Endothelial cell of umbilical vein (primary cell): Measurements from ENCODE around the gene RO60. TPM values are rescaled to one million over a fixed set of nuclear protein-coding genes. Genes with fewer than 3 reads are reported as not detected.
"Not testable (repeated sequence)": the region's sequence is repeated elsewhere in the genome, so short reads cannot be mapped to it uniquely, and the experiment has no call there.

Experiments used
- BruUV-seq: library from RNA; stranded (reverse); fragments of 400-500 nt; replicated peaks from 2 replicates; lab custom pipeline; 2021; lab: Mats Ljungman, UMichigan
- CTCF ChIA-PET: fragments of 300-600, 350-600 bp; sonication (Branson Sonifier 250); formaldehyde crosslinking; loops from one replicate; lab custom pipeline; 2021; ENCODE audit warnings: antibody characterized with exemption, inconsistent platforms; lab: Charles Lee
- POLR2A ChIA-PET: fragments of 300-600, 350-600 bp; sonication (Branson Sonifier 250); formaldehyde crosslinking; loops from one replicate; lab custom pipeline; 2021; ENCODE audit warnings: antibody characterized with exemption, inconsistent platforms; lab: Charles Lee
- DNase-seq: peaks from one replicate; pipeline ENCODE4 v3.0.0-alpha.2; 2011; ENCODE audit warnings: low read depth, low spot score
- FAIRE-seq: peaks from 2 replicates; lab custom pipeline; 2011; peaks lifted over from hg19 to GRCh38; lab: Jason Lieb, UNC
- H2AFZ ChIP-seq: 2 replicates; pipeline ENCODE4 v1.6.0; 2012; ENCODE audit warnings: low read depth, low read length, control low read depth, inconsistent platforms
- H3K27ac ChIP-seq: 2 replicates; pipeline ENCODE4 v1.5.1; 2011; ENCODE audit warnings: low read depth, mild to moderate bottlenecking, control low read depth, low read length, moderate library complexity; ENCODE audit not compliant: insufficient read depth
- H3K27me3 ChIP-seq, 2 experiments: 2 replicates each; pipeline versions ENCODE4 v1.6.0 to v1.6.1; 2011; ENCODE audit warnings: low read length in 2 of 2, mixed read lengths in 1 of 2; ENCODE audit not compliant: control insufficient read depth in 2 of 2, insufficient read depth in 2 of 2
- H3K36me3 ChIP-seq, 2 experiments: 2 replicates in 1 of 2; 3 replicates in 1 of 2; pipeline ENCODE4 v1.5.1; 2011; ENCODE audit warnings: low read length in 2 of 2, mild to moderate bottlenecking in 1 of 2, moderate library complexity in 1 of 2; ENCODE audit not compliant: control insufficient read depth in 2 of 2, insufficient read depth in 2 of 2; ENCODE audit errors: extremely low read depth in 1 of 2
- H3K4me1 ChIP-seq: 3 replicates; pipeline ENCODE4 v1.5.1; 2011; ENCODE audit warnings: mild to moderate bottlenecking, low read length; ENCODE audit not compliant: control insufficient read depth, insufficient read depth; ENCODE audit errors: extremely low read depth
- H3K4me2 ChIP-seq: 2 replicates; pipeline ENCODE4 v1.6.1; 2011; ENCODE audit warnings: low read length, control low read depth, mixed read lengths; ENCODE audit not compliant: insufficient read depth
- H3K4me3 ChIP-seq, 3 experiments: fragments of 200-600 bp in 1 of 3; sonication (generic), shearing (Covaris generic) in 1 of 3; replicated peaks in 1 of 3; 2 replicates each; pipeline ENCODE4 v1.5.1; 2011 to 2016; ENCODE audit warnings: control low read depth in 3 of 3, low read length in 3 of 3, mild to moderate bottlenecking in 2 of 3, inconsistent platforms in 1 of 3, low read depth in 1 of 3, moderate library complexity in 1 of 3; ENCODE audit not compliant: insufficient read depth in 1 of 3
- H3K79me2 ChIP-seq: 2 replicates; pipeline ENCODE4 v1.6.0; 2012; ENCODE audit warnings: low read length, inconsistent platforms; ENCODE audit not compliant: control insufficient read depth, insufficient read depth
- H3K9ac ChIP-seq: replicated peaks from 2 replicates; pipeline ENCODE3; 2011; ENCODE audit warnings: low read length, control low read depth; ENCODE audit not compliant: insufficient read depth; ENCODE audit errors: extremely low read depth
- H3K9me1 ChIP-seq: replicated peaks from 3 replicates; pipeline ENCODE4 v1.6.0; 2011; ENCODE audit warnings: mild to moderate bottlenecking, low read length; ENCODE audit not compliant: control insufficient read depth, insufficient read depth; ENCODE audit errors: extremely low read depth
- H3K9me3 ChIP-seq: replicated peaks from 2 replicates; pipeline ENCODE4 v1.5.1; 2012; ENCODE audit warnings: low read length, inconsistent platforms; ENCODE audit not compliant: control insufficient read depth, insufficient read depth
- H4K20me1 ChIP-seq: replicated peaks from 2 replicates; pipeline ENCODE3; 2011; ENCODE audit warnings: mild to moderate bottlenecking, low read length; ENCODE audit not compliant: control insufficient read depth, insufficient read depth; ENCODE audit errors: extremely low read depth
- EZH2 ChIP-seq: IDR thresholded peaks from 2 replicates; pipeline ENCODE4 v1.6.1; 2012; ENCODE audit warnings: borderline replicate concordance, low read depth, mild to moderate bottlenecking, moderate library complexity, low read length, inconsistent platforms; ENCODE audit not compliant: severe bottlenecking
- GATA2 ChIP-seq: IDR thresholded peaks from 2 replicates; pipeline ENCODE4 v1.7.0; 2011; ENCODE audit warnings: low read depth, mild to moderate bottlenecking, moderate library complexity, mixed read lengths, low read length; ENCODE audit not compliant: insufficient read length, insufficient read depth
- JUN ChIP-seq: IDR thresholded peaks from 2 replicates; pipeline ENCODE4 v1.6.1; 2011; ENCODE audit warnings: borderline replicate concordance, low read depth; ENCODE audit not compliant: insufficient read length, insufficient read depth
- POLR2A ChIP-seq: IDR thresholded peaks from 2 replicates; pipeline ENCODE4 v1.6.1; 2012; ENCODE audit warnings: low read depth, mild to moderate bottlenecking, control low read depth, low read length
- POLR2AphosphoS5 ChIP-seq: IDR thresholded peaks from 2 replicates; pipeline ENCODE4 v1.6.1; 2012; ENCODE audit warnings: low read depth, mild to moderate bottlenecking, control low read depth, low read length, moderate library complexity; ENCODE audit not compliant: insufficient read depth
- dilution Hi-C: fragments of 300-500 bp; cut with MboI; formaldehyde crosslinking; loops from one replicate; pipeline ENCODE4 v1.15.0; 2019; ENCODE audit warnings: low sequenced_read_pairs; ENCODE audit not compliant: extremely low pct_ligation_motif_present
- intact Hi-C: fragments of 100-400 bp; cut with micrococcal nuclease; formaldehyde crosslinking; loops from one replicate; pipeline ENCODE4 v1.10.0; 2022
- polyA plus RNA-seq, 4 experiments: library from polyadenylated mRNA; depleted of rRNA in 3 of 4; stranded (reverse) in 3 of 4; unstranded in 1 of 4; fragments of >200 nt; gene quantifications; 2 replicates each; pipeline versions ENCODE4 v1.2.1 to v1.2.3, GENCODE V29; 2011 to 2012; ENCODE audit warnings: missing spikeins in 1 of 4
- total RNA-seq: library from RNA; stranded (reverse); gene quantifications from 2 replicates; pipeline ENCODE4 v1.2.3, GENCODE V29; 2021

RO60 gene
- total and polyA plus RNA-seq, 2 donors (not counting 3 experiments of a cell fraction or from before 2014, with no cell fraction given): 11.1 to 60.3 TPM

GRCh38 chr1:193048913-193049312 lies 10.5 kb upstream of the RO60 start:
- H2AFZ ChIP-seq, FAIRE-seq, H3K9me3 ChIP-seq, BruUV-seq, H3K9ac ChIP-seq, H3K4me1 ChIP-seq, H3K27me3 ChIP-seq, H3K27ac ChIP-seq, CTCF ChIA-PET, H3K9me1 ChIP-seq, H3K4me3 ChIP-seq, dilution Hi-C loops, H4K20me1 ChIP-seq, POLR2A ChIA-PET, intact Hi-C loops, H3K4me2 ChIP-seq, H3K36me3 ChIP-seq, DNase-seq: not testable (repeated sequence)
- peaks cover 19% of the 10 kb centered on the region for H3K79me2 ChIP-seq

- intact Hi-C loops (no loop called here), dilution Hi-C loops (no loop called here)
- Histone ChIP-seq H3K9ac (no peak overlapping the region), H3K4me3 (no peak overlapping the region), H3K27ac (no peak overlapping the region), H3K27me3 (no peaks in the 10 kb centered on the region), H2AFZ (no peak overlapping the region), H3K4me1 (peaks cover 14% of the 10 kb centered on the region), H3K79me2 (peaks cover 71% of the 10 kb centered on the region), H3K9me3 (no peaks in the 10 kb centered on the region), H3K36me3 (peaks cover 0 to 2% of the 10 kb centered on the region in 2 experiments), H3K9me1 (no peaks in the 10 kb centered on the region), H3K4me2 (no peak overlapping the region), H4K20me1 (no peaks in the 10 kb centered on the region)
- ChIA-PET CTCF (interaction anchor here (1.2 kb wide), 1 partner anchor 247 kb away, joined by 3 read pairs; no protein-coding TSS in a partner anchor), POLR2A (no interaction called here)
- no peak for DNase-seq
- TF ChIP-seq JUN (no peak), GATA2 (no peak), POLR2A (no peak), EZH2 (no peak), POLR2AphosphoS5 (no peak)
- BruUV-seq: no TSS peak
- FAIRE-seq: no peak
Measured at GRCh38 chr1:193054169-193054675, 5.2 kb upstream of the RO60 start.
